Uterus (tissue), 4 donors: ENCODE data around the gene SYNE1. TPM values are rescaled to one million over a fixed set of nuclear protein-coding genes. Genes with fewer than 3 reads are reported as not detected.

Experiments used
- DNase-seq, 2 donors: peaks; one replicate each; pipeline ENCODE4 v3.0.0-alpha.2; 2019 to 2020
- H3K27ac ChIP-seq, 2 donors: fragments of 200-600 bp; sonication (generic); 1 replicate in 1 of 2; 2 replicates in 1 of 2; pipeline ENCODE4 v1.5.1; 2016 to 2018
- H3K27me3 ChIP-seq, 2 donors: fragments of 200-600 bp; sonication (generic); one replicate each; pipeline ENCODE4 v1.5.1; 2018 to 2019; ENCODE audit warnings: control low read depth in 1 of 2
- H3K36me3 ChIP-seq, 2 donors: fragments of 200-600 bp; sonication (generic); one replicate each; pipeline ENCODE4 v1.5.1; 2019; ENCODE audit warnings: control low read depth in 1 of 2
- H3K4me1 ChIP-seq, 2 donors: fragments of 200-600 bp; sonication (generic); one replicate each; pipeline ENCODE4 v1.5.1; 2018 to 2019; ENCODE audit warnings: control low read depth in 1 of 2
- H3K4me3 ChIP-seq, 2 donors: fragments of 200-600 bp; sonication (generic); 1 replicate in 1 of 2; 2 replicates in 1 of 2; pipeline ENCODE4 v1.5.1; 2018 to 2019; ENCODE audit warnings: mild to moderate bottlenecking in 1 of 2
- H3K9me3 ChIP-seq, 2 donors: fragments of 200-600 bp; sonication (generic); one replicate each; pipeline ENCODE4 v1.5.1; 2019; ENCODE audit warnings: control low read depth in 1 of 2
- POLR2A ChIP-seq, 2 donors: fragments of 450-650 bp; IDR thresholded peaks; one replicate each; pipeline ENCODE4 v1.6.1; 2016; ENCODE audit warnings: antibody characterized with exemption in 2 of 2, mild to moderate bottlenecking in 1 of 2, moderate library complexity in 1 of 2
- intact Hi-C: fragments of 100-400 bp; cut with DNase I; formaldehyde crosslinking; loops from one replicate; pipeline ENCODE4 v1.15.1; 2023; ENCODE audit warnings: low total_unique reads
- total RNA-seq, 4 donors: library from RNA; depleted of rRNA in 3 of 4; stranded (reverse); fragments of >200 nt in 3 of 4; gene quantifications; one replicate each; pipeline versions ENCODE4 v1.1.0 to v1.2.4, GENCODE V29; 2014 to 2023
- TF ChIP-seq, protein P1 (sequence below), 4 experiments: fragments of 200-600 bp in 2 of 4; fragments of 450-650 bp in 2 of 4; sonication (generic) in 2 of 4; IDR thresholded peaks; one replicate each; pipeline ENCODE4 v1.5.1; 2016 to 2019; ENCODE audit warnings: antibody characterized with exemption in 4 of 4, mild to moderate bottlenecking in 2 of 4, moderate library complexity in 1 of 4
- donor health status: DM: yes; HTN: yes; CAD: no.

SYNE1 gene
- total RNA-seq, 4 donors from 2014 or later, result 134 to 339 (median 181) TPM

DNA sequence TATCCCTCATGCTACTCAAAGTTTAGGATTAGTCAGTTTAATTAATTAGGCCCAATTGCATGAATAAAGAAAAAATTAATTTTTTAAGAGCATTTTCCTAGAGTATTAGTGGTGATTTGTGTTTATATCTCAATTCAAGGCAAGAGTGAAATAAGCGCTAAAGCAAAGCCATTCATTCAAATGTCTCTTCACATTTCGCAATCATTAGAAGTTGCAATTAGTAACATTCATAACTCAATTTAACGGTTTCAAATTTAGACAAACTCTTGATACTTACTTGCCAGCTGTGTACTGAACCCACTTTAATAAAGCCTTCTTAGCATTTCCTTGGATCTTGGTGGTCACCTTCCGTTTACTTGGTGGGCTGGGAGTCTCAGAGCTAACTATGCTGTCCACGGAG lies 127.2 kb downstream of the SYNE1 start:
- Histone ChIP-seq H3K27me3 (no peaks in the 10 kb centered on the region), H3K9me3 (no peaks in the 10 kb centered on the region), H3K4me1 (no peaks in the 10 kb centered on the region), H3K36me3 (no peaks in the 10 kb centered on the region), H3K4me3 (no peak overlapping the region), H3K27ac (no peak overlapping the region)
- intact Hi-C loops, result no loop called here
- no peak for DNase-seq
- no peak for TF ChIP-seq POLR2A (IDR thresholded peaks at IDR 0.05)
- TF ChIP-seq, protein P1, sequence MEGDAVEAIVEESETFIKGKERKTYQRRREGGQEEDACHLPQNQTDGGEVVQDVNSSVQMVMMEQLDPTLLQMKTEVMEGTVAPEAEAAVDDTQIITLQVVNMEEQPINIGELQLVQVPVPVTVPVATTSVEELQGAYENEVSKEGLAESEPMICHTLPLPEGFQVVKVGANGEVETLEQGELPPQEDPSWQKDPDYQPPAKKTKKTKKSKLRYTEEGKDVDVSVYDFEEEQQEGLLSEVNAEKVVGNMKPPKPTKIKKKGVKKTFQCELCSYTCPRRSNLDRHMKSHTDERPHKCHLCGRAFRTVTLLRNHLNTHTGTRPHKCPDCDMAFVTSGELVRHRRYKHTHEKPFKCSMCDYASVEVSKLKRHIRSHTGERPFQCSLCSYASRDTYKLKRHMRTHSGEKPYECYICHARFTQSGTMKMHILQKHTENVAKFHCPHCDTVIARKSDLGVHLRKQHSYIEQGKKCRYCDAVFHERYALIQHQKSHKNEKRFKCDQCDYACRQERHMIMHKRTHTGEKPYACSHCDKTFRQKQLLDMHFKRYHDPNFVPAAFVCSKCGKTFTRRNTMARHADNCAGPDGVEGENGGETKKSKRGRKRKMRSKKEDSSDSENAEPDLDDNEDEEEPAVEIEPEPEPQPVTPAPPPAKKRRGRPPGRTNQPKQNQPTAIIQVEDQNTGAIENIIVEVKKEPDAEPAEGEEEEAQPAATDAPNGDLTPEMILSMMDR (IDR thresholded peaks at IDR 0.05), result no peak

DNA sequence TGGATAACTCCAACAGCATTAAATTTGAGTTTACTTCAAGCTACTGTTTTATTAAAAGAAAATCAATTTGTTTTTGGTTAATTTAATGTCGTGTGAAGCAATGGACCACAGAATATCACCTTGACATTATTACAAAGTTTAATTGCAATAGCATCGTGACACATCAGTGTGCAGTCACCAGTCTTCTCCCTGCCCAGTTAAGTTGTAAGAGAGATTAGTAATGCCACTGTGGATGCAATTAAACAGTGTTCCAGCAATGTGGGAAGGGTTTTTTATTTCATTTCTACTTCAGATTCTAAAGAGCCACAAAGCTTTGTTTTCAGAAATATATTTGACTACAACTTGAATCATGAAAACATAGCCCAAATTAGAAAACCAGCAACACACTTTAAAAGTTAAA lies 128.7 kb downstream of the SYNE1 start:
- Histone ChIP-seq H3K4me1 (no peaks in the 10 kb centered on the region), H3K9me3 (no peaks in the 10 kb centered on the region), H3K27ac (no peak overlapping the region), H3K4me3 (no peak overlapping the region), H3K36me3 (no peaks in the 10 kb centered on the region), H3K27me3 (no peaks in the 10 kb centered on the region)
- intact Hi-C loops, result no loop called here
- DNase-seq, result no peak
- TF ChIP-seq, protein P1 (IDR thresholded peaks at IDR 0.05), result no peak
- TF ChIP-seq POLR2A (IDR thresholded peaks at IDR 0.05), result no peak

DNA sequence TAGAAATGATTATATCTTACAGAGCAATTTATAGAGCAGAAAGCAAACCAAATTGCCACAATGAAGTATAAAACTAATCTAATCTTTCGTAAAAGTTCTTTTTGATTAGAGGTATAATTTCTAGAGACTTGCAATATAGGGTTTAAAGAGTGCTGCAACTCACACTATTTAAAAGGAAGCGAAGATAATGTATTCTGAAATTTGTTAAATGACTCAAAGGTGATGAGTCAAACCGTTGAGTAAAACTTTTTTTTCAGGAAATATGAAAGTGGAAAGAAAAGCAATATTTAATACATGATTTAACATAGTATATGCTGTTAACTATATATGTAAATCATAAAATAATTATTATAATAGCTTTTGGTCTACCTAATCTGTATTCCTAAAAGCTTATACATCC lies 133.6 kb downstream of the SYNE1 start:
- TF ChIP-seq, protein P1 (IDR thresholded peaks at IDR 0.05), result no peak
- no peak for TF ChIP-seq POLR2A (IDR thresholded peaks at IDR 0.05)
- no peaks in the 10 kb centered on the region for H3K27me3 ChIP-seq
- DNase-seq, result no peak
- intact Hi-C loops, result no loop called here
- no peak overlapping the region for H3K27ac ChIP-seq
- no peak overlapping the region for H3K4me3 ChIP-seq
- H3K4me1 ChIP-seq, result no peaks in the 10 kb centered on the region
- H3K36me3 ChIP-seq, result no peaks in the 10 kb centered on the region
- H3K9me3 ChIP-seq, result no peaks in the 10 kb centered on the region

DNA sequence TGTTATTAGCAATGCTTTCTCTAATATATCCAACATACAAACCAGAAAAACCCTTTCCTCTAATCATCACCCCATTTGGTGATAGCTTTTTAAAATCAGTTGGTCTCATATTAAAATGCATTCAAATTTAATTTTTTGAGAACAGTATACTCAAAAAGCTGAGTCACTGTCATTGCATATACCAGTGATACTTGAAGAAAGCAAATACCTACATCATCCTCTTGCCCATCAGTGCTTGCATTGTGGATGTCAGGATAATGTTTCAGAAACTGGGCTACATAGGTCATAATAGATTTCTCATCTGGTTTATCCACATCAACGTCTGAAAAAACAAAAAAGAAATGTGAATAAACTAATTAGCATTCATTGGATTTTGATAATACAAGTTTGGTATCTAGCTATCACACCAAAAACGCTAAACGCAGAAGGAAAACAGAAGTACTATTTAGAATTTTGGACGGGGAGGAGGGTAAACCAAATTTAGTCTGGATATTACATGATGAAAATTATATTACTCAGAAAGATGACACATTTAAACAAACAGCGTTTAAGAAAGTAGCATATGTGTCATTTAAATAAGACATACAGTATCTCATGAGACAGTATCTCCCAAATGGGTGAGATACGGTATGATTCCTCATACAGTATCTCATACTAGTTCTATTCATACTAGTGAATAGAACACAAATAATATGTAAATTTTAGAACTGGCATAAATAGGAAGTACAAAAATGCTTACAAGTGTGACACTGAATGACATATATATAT lies 134.6 kb downstream of the SYNE1 start:
- Histone ChIP-seq H3K4me3 (no peak overlapping the region), H3K36me3 (no peaks in the 10 kb centered on the region), H3K9me3 (no peaks in the 10 kb centered on the region), H3K27me3 (no peaks in the 10 kb centered on the region), H3K4me1 (no peaks in the 10 kb centered on the region), H3K27ac (no peak overlapping the region)
- TF ChIP-seq POLR2A (IDR thresholded peaks at IDR 0.05), result no peak
- TF ChIP-seq, protein P1 (IDR thresholded peaks at IDR 0.05), result no peak
- no peak for DNase-seq
- intact Hi-C loops, result no loop called here

DNA sequence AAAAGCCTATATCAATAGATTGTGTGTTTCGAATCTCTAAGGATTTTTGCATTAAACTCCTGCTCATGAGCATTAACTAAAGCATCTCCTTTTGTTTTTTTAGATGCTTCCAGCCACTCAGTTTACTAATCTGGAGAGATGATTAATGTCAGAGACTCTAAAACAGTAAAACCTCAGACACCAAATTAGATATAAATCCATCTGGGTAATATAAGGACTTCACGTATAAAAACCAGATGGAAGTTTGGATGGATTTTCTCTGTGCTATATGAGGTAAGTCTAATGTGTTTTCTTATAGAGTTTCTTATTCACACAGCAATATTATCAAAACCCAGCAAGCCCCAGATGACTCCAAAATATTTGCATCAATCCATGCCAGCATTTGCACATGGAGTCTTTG lies 137.2 kb downstream of the SYNE1 start:
- no peak for DNase-seq
- intact Hi-C loops, result no loop called here
- no peak overlapping the region for H3K4me3 ChIP-seq
- TF ChIP-seq, protein P1 (IDR thresholded peaks at IDR 0.05), result no peak
- no peaks in the 10 kb centered on the region for H3K27me3 ChIP-seq
- H3K4me1 ChIP-seq, result no peaks in the 10 kb centered on the region
- H3K36me3 ChIP-seq, result no peaks in the 10 kb centered on the region
- H3K27ac ChIP-seq, result no peak overlapping the region
- no peaks in the 10 kb centered on the region for H3K9me3 ChIP-seq
